Measurements from ENCODE around the gene STMN1. TPM values are rescaled to one million over a fixed set of nuclear protein-coding genes. Genes with fewer than 3 reads are reported as not detected.

Gene STMN1
- total RNA-seq, 1 donor from 2014 or later = 32.5 TPM

DNA sequence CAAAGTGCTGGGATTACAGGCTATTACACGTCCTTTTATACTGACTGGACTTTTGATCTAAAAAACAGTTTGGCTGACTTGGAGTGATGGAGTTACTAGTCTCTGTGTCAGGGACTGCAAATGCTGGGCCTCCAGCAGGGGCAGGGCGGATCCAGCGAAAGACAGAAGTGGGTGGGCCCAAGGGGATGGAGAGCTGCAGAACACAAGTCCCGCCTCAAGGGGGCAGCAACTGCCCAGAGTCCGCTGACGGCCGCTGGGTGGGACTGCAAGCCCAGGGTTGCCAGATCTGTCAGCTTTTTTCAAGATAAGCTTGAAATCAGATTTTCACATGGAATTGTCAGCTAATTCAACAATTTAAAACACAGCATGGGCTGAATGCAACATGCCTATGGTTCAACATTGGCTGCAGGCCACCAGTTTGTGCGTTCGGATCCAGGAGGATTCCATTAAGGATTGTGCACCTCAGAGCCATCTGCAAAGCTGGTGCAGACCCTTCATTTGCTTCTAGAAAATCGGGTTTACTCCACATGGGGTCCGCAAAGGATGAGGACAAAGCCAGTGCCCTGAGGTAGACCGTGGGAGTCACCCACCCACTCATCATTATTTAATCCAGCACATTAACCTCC, 10.7 kb downstream of the STMN1 start:
- DNase-seq (ENCODE audit: low spot score) = peak; percentile 97

GRCh38 chr1:25893116-25893515, 13.1 kb downstream of the STMN1 start:
- peak; percentile 86 for DNase-seq (ENCODE audit: low spot score)

- no peak for DNase-seq (ENCODE audit: low spot score)
Measured at GRCh38 chr1:25891606-25892005, 14.6 kb downstream of the STMN1 start.

DNA sequence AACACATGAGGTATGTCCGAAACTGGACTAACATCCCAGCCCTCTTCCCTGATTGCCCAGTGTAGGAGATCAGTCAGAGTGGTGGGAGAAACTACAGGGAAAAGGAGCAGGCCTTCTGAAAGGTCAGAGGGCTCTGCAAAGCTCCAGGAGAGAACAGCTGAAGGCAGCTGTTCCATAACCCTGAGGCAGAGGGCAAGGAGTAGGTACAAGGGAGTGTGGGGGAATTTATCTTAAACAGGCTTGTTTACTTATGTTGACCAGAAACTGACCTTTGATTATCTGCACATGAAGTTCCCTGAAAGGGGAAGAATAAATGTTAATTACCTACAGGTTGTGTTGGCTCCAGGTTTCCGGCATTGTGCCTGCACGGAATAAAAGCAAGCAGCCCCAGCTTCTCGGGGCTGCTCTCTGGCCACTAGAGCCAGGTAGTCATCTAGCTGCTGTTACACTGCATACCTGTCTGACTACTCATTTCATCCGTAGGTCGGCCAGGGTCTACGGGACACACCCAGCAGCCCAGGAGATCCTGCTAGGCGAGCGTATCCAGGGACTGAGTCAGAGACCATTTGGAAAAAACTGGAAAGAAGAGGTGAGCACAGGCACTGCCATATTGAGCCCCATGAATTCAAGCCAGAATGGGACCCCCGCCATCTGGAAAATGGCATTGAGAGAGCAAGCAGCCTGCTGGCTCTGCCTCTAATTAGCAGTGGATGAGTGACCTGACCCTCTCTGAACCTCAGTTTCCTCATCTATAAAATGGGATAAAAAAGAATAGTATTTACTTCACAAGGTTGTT, 15.8 kb downstream of the STMN1 start:
- DNase-seq (ENCODE audit: low spot score) = peak; percentile 36

GRCh38 chr1:25889470-25889869, 16.7 kb downstream of the STMN1 start:
- DNase-seq (ENCODE audit: low spot score) = no peak

DNA sequence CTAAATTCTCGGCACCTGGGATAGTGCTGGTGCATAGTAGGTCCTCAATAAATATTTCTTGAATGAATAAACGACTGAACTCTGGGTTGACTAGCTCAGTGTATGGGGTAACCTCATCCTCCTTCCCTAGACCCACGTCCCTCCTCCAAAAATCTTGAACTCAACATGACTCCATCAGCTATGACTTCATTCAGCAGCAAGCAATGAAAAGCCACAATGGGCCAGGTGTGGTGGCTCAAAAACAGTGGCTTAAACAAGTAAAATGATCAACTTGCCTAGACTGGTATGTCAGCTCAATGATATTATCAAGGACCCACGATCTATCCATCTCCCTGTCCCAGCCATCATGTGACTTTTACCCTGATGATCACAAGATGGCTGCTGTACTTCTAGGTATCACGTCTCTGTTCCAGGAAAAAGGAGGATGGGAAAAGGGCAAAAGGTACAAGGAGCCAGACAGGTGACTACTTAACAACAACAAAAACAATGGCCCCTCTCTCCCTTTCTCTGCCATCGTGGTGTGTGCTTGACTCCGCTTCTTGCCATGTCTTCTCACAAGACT, 17.7 kb downstream of the STMN1 start:
- DNase-seq (ENCODE audit: low spot score) = no peak

- no peak for DNase-seq (ENCODE audit: low spot score)
Measured at GRCh38 chr1:25885602-25886001, 20.6 kb downstream of the STMN1 start.

DNA sequence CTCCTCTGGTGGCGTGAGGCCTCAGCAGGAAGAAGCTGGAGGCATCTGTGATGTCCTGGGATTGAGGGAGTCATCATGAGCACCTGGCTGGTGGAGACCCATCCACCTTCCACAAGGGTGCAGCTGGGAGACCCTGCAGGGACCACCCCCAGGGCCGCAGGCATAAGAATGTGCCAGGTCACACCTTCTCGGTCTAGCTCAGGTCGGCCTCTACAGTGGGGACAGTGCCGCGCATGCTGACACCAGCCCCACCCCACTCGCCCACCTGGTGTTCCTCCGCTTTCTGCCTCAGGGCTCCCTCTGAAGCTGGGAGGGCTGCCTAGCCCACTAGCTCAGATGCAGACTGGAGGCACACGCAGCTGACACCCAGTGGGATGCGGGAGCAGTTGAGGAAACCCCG, 25.0 kb downstream of the STMN1 start:
- no peak for DNase-seq (ENCODE audit: low spot score)

GRCh38 chr1:25880518-25880917, 25.7 kb downstream of the STMN1 start:
- DNase-seq (ENCODE audit: low spot score) = no peak

DNA sequence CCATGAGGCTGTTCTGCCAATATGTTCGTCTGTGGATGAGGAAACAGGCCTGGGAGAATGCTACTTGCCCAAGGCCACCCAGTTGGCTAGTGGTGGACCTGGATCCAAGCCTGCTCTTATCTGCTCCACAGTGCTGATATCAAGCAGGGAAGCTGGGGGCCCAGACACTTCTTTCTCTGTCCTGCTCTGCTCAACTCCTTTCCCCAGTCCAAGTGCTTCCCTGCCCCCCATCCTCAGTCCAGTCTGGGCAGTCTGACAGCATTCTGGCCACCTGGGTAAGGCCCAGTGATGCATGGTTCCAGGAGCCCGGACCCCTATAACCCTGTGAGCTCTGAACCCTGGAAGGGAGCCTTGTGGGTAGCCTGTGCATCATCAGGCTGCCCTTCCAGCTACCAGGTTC, 26.5 kb downstream of the STMN1 start:
- no peak for DNase-seq (ENCODE audit: low spot score)

DNA sequence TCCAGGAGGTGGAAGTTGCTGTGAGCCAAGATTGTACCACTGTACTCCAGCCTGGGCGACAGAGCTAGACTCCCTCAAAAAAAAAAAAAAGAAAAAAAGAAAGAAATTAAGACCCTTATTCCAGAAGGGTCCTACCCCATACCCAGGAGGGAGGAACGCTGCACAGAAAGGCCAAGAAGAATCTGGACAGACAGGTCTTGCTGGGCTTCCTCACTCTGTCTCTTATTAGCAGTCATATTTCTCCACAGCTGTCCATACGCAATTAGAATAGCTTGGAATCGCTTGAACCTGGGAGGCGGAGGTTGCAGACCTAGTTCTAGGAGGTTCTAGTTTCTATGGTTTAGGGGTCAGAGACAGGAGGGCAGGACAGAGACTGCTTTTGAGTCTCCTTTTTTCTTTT, 27.5 kb downstream of the STMN1 start:
- DNase-seq (ENCODE audit: low spot score) = peak; percentile 34

- no peak for DNase-seq (ENCODE audit: low spot score)
Measured at GRCh38 chr1:25877155-25877554, 29.1 kb downstream of the STMN1 start.

- no peak for DNase-seq (ENCODE audit: low spot score)
Measured at GRCh38 chr1:25876693-25877077, 29.5 kb downstream of the STMN1 start.

DNA sequence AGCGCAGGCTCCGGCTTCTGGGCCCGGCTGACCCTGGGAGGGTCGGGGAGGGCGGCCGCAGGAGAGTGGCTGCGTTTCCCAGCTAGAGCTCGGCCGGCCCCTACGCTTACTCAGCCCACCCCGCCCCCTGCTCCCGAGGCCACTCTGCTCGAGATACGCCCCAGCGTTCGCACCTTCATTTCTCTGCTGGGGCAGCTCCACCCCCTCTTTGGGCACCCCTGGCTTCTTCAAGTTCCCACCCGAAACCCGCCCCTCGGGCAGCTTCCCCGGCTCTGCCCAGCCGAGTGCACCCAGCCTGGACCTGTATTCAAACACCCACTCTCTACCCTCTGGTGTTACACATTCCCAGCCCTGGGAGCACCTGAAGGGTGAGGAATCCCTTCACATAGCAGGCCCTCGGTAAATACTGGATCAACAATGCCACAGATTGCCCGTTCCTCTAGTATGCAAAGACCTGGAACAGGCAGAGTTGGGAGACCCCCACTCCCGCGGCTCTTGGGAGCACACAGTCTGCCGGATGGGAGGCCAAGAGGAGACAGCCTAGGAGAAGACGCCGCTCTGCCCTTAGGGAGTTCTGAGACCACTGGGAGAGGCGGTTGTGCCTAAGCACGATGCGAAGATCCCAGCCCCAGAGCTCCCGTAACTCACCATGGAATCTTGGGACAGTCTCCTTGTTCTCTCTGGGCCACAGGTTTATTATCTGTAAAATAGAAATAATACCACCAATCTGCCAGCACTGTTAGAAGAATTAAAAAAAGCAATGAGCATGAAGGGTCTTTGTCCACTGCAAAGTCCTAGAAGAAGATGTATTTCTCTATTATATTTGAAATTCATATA, 30.1 kb downstream of the STMN1 start:
- no peak for DNase-seq (ENCODE audit: low spot score)

DNA sequence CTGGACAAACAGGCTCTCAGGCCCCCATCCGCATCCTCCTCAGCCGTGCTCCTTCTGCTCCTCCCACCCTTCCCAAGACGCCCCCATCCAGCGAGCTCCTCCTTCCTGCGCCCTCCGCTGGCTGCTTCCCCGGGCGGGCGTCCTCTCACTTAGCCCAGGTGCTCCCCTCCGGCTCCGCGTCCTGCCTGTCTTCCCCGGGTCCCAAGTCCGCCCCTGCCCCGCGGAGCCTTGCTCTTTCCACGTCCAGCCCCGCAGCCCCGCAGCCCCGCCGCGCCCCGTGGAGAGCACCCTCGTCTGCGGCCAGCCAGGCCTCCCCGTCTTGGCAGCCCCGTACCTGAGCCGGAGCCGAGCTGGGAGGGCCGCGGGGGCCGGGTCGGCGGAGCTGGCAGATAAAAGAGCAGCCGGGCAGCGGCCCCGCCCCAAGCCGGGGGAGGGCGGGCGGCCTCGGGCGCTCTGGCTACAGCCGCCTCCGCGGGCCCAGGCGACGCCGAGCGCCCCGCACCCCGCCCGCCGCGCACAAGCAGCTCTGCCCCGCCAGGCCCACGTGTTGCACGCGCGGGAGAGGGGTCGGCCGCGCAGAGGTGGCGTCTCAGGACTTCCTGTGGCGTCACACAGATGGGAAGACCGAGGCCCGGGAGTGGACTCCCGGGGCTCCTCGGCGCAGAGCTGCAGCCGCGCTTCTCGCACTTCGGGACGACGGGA, 30.9 kb downstream of the STMN1 start, which contains the start of gene PAQR7:
PAQR7 (minus strand) TSS at position 555 of the 702 bp plus-strand sequence. CDS start 11,869 bp downstream, outside the sequence.
- peak; percentile 90 for DNase-seq (ENCODE audit: low spot score)

- no peak for DNase-seq (ENCODE audit: low spot score)
Measured at GRCh38 chr1:25874635-25875153, 31.5 kb downstream of the STMN1 start.

GRCh38 chr1:25874209-25874608, 32.0 kb downstream of the STMN1 start:
- no peak for DNase-seq (ENCODE audit: low spot score)

GRCh38 chr1:25873120-25873519, 33.1 kb downstream of the STMN1 start:
- no peak for DNase-seq (ENCODE audit: low spot score)

GRCh38 chr1:25872713-25873112, 33.5 kb downstream of the STMN1 start:
- no peak for DNase-seq (ENCODE audit: low spot score)

GRCh38 chr1:25871704-25872494, 34.3 kb downstream of the STMN1 start:
- DNase-seq (ENCODE audit: low spot score) = no peak
